Amniotic epithelial cell (primary cell): ENCODE measurements around the gene USP8.
"Not testable (repeated sequence)": the region's sequence is repeated elsewhere in the genome, so short reads cannot be mapped to it uniquely, and the experiment has no call there.

Experiments used
- DNase-seq: peaks from one replicate; pipeline ENCODE4 v3.0.0-alpha.2; 2010; ENCODE audit warnings: low read depth

The USP8 gene

DNA sequence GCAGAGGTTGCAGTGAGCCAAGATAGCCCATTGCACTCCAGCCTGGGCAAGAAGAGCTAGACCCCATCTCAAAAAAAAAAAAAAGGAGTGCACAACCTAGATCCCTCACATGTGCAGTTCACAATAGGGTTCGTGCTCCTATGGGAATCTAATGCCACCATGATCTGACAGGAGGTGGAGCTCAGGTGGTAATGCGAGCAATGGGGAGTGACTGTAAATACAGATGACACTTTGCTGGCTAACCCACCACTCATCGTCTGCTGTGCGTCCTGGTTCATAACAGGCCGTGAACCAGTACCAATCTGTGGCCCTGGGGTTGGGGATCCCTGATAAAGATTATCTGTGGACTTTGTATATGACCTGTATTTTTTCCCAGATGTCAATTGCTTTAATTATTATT is 16.7 kb downstream of the USP8 start:
- no peak for DNase-seq

DNA sequence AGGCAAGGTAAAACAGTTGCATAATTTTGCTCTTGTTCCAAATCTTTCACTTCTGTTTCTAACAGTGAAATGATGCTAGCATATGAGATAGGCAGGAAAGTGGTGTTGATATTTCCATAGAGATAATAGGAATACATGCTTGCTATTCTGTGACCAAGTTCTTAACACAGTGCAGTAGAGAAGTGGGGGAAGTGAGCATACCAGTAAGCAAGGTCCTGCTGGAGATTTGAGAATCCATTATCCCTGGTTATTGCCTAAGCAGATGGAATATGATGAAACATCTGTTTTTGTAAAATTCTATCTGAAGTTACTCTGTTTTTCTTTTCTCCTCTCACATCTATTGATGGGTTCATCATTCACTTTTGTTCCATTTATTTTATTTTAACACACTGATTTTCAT is 28.7 kb downstream of the USP8 start:
- DNase-seq, result peak; percentile 87

DNA sequence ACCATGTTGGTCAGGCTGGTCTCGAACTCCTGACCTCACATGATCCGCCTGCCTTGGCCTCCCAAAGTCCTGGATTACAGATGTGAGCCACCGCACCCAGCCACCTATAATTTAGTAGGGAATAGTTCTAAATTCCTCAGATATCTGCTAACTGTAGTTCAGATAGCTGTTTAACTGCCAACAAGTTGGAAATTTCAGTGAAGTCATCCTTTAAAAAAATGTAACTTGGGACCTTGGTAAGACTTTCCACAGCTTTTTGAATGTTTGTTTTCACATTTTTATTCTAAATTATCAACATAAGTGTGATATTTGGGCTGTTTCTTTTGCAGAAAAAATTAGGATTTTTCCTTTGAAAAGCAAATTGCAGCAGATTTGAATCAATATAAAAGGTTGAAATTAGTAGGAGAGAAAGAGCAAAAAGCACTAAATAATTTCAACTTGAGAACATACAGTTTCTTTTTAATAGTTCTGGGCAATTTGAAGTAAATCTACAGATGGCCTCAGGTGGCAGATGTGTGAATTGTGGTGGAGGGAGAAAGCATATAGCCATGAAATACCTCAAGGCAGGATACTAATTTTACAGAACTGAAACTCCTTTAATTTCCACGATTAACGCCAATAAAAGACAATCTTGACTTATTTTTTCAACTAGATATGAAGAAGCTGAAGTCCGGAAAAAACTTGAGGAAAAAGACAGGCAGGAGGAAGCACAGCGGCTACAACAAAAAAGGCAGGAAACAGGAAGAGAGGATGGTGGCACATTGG is 34.3 kb downstream of the USP8 start:
- peak; percentile 10 for DNase-seq

DNA sequence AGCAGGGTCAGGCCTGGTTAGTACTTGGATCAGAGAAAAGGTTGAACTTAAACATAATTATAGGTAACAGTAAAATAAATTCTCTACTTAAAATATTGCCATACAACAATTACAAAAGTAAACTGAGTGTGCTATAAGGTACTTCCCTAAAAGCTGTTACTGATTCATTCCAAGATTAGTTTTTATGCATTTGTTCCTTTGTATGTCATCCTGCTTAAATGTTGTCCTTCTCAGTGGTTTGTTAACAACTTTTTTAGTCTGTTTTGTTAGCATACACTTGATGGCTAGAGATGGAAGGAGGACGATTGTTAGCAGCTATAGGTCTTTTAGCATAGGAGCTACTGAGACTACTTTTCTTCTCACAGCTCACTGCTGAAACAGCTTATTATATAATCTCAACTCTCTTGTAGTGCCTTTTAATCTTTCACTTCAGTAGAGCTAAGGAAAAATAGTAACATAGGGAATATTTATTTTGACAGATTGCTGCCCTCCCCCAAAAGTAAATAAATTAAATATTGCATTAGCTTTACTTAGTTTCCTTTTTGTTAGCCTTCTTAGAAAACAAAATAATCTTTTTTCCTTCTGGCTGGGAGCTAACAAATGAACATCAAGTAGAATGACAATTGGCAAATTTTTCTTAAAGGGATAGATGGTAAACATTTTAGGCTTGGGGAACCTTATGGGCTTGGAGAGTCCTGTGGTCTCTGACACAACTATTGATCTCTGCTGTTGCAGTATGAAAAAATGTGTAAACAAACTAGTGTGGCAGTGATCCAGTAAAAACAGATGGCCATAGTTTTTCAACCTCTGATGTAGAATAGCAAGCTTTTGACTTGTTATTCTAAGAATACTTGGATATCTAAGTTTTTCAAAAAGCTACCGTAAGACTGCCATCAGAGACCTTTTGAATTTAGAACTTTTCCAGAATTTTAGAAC is 39.5 kb downstream of the USP8 start:
- DNase-seq, result peak; percentile 22

DNA sequence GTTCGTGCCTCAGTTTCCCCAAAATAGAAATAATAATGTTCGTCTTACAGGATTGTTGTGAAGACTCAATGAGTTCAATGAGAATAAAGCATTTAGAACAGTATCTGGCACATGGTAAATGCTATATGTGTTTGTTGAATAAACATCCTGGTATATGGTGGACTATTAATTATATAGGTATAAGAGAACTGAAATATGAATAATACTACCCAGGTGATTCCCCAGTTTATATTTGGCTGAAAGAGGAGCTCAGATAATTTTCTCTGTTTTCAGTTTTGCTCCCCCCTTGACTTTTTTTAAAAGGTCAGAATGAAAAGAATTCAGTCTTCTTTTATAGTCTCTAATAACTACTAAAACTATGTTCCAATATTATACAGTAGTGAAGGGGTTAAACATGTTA is 46.9 kb downstream of the USP8 start:
- DNase-seq, result no peak

DNA sequence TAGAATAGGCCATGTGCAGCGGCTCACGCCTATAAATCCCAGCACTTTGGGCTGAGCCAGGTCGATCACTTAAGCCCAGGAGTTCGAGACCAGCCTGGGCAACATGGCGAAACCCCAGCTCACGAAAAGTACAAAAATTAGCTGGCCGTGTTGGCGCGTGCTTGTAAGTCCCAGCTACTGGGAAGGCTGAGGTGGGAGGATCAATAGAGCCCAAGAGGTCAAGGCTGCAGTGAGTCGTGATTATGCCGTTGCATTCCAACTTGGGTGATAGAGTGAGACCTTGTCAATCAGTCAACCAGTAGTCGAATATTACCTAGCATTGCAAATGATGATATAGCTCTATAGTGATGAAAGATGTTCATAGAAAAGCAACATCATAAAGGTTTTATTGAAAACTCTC is 51.9 kb downstream of the USP8 start:
- no peak for DNase-seq

DNA sequence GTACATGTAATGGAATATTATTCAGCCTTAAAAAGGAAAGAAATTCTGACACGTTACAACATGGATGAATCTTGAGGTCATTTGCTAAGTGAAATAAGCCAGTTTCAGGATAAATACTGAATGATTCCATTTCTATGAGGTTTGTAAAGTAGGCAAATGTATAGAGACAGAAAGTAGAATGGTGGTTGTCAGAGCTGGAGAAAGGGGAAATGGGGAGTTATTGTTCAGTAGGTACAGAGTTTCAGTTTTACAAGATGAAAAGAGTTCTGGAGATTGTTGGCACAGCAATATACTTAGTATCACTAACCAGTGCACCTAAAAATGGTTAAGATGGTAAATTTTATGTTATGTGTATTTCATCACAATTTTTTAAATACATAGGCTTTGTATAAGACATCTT is 60.6 kb downstream of the USP8 start:
- no peak for DNase-seq

DNA sequence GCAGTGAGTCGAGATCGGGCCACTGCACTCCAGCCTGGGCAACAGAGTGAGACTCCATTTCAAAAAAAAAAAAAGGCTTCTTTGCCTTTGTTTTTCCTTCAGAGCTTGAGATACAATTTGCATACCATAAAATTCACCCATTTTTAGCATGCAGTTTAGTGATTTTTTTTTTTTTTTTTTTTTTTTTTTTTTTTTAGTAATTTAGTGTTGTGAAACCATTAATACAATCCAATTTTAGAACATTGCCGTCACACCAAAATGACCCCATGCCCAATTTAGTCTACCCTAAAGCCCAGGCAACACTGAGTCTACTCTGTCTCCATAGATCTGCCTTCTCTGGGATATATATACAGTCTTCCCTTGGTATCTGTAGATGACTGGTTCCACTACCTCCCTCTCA is 61.2 kb downstream of the USP8 start:
- no peak for DNase-seq

DNA sequence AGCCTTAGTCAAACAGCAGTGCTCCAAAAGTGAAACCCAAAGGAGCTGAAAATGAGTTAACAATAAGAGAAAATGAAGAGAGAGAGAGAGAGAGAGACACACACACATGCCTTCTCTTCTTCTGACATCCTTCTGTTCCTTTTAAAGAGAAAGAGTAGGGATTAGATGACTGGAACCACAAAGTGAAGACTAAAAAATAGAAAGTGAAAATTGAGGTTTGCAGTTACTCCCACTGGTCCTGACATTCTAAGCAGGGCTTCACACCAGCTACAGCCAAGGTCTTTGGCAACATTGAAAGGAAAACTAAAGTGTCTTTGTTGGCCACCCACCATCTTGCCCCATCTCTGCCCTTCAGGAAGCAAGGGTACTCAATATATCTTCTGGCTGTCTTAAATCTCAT is 63.1 kb downstream of the USP8 start:
- no peak for DNase-seq

DNA sequence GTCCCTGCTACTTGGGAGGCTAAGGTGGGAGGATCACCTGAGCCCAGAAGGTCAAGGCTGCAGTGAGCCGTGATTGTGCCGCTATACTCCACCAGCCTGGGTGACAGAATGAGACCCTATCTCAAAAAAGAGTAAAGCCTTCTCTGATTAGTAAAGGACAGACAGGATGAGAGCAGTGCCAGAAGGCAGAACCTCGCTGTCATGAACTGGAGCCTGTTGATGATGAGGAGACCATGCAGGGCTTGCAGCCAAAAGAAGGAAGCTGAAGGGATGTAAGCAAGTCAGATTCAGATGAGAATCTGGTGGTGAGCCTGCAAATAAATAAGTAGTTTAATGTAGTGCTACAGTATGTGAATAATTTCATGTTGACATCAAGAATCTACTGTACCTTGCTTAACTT is 69.4 kb downstream of the USP8 start:
- no peak for DNase-seq

DNA sequence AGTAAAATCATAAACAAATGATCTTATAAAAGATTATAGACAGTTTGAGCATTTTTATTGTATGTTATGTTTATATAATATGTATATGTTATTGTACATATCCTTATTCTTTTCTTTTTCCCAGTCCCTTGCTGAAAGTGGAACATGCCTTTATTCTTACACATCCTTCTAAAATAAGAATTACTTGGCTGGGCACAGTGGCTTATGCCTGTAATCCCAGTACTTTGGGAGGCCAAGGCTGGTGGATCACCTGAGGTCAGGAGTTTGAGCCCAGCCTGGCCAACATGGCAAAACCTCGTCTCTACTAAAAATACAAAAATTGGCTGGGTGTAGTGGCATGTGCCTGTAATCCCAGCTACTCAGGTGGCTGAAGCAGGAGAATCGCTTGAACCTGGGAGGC is 70.3 kb downstream of the USP8 start:
- DNase-seq, result not testable (repeated sequence)

DNA sequence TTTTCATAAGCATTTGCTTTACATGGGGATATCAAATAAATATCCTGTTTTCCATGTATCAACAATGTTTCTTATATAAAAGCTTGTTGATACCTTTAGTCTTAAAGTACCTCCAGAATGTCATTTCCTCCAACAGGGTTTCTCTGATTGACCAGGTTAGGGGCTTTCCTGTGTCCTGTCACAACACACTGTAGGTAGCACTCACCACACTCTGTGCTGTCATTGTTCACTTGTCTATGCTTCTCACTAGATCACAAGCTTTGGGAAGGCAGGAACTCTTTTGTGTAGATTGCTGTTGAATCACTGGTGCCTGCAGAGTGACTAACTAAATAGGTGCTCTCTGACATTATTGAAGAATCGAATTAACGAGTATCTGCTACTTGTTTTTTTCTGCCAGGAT is 72.5 kb downstream of the USP8 start:
- no peak for DNase-seq

DNA sequence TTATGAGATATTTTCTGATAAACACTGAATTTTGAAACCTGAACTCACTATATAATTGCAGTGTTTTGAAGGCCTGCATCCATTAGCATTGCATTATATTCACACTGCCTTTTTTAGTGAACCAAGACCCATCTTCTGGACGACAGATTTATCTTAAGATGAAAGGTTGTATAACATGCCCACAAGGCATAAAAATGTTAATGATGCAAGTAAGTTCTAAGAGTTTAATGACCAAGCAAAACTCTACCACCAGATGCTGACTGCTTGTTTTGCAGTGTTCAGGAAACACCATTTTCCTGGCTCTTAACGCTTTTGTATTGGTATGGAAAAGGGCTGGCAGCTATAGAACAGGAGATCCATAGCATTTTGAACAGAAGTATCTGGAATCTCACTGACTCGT is 76.1 kb downstream of the USP8 start:
- DNase-seq, result no peak

DNA sequence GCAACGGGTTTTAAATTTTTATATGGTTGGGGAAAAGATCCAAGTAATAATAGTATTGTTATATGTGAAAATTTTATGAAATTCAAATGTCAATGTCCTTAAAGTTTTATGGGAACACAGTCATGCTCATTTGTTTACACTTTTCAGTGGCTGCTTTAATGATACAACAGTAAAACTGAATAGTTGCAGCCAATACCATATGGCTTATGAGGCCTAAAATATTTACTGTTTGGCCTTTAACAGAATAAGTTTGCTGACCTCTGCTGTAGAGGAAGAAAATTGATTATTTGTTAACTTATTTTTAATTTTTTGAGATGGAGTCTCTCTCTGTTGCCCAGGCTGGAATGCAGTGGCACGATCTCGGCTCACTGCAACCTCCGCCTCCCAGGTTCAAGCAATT is 77.6 kb downstream of the USP8 start:
- no peak for DNase-seq

DNA sequence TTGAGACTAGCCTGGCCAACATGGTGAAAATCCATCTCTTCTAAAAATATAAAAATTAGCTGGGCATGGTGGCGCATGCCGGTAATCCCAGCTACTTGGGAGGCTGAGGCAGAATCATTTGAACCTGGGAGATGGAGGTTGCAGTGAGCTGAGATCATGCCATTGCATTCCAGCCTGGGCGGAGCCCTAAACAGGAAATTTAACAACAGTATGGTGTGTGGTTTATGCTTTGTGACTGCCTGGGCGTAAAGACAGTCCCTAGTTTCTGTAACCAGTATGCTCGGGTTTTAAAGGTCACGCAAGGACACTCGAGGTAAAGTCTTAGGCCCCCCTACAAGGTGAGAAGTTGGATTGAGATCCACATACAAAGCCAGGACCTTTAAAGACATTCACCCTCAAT is 78.9 kb downstream of the USP8 start:
- no peak for DNase-seq

DNA sequence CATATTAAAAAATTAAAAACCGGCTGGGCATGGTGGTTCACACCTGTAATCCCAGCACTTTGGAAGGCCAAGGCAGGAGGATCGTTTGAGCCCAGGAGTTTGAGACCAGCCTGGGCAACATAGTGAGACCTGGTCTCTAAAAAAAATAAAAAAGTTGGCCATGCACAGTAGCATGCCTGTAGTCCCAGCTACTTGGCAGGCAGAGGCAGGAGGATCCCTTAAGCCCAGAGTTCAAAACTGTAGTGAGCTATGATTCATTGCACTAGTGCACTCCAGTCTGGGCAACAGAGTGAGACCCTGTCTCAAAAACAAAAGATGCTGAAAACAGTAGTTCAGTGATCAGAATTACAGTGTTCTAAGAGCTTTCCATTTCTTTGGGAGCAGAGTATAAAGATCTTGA is 81.5 kb downstream of the USP8 start:
- DNase-seq, result not testable (repeated sequence)

DNA sequence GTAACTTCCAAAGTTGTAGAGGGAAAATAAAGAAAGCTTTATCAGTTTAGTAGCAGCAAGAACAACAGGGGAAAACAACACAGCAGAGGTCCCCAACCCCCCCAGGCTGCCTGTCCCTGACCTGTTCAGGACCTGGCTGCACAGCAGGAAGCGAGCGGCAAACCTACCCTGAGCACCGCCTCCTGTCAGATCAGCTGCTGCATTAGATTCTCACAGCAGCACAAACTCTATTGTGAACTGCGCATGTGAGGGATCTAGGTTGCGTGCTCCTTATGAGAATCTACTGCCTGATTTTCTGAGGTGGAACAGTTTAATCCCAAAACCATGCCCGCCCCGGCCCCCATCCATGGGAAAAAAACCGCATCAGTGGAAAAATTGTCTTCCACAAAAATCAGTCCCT is 81.9 kb downstream of the USP8 start:
- DNase-seq, result peak; percentile 38

DNA sequence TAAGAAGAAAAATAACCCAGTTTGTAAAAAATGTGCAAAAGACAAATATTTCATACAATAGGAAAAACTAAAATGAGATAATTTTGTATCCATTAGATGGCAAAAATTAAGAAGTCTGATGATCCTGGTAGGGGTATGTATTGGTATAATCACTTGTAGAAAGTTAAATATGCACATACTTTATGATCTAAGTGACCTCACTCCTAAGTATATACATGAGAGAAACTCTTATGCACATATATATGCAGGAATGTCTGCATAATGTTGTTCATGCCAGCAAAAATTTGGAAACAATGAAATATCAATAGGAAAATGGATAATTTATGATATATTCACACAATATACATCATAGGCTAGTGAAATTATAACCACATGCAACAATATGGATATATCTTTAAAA is 88.8 kb downstream of the USP8 start:
- no peak for DNase-seq

DNA sequence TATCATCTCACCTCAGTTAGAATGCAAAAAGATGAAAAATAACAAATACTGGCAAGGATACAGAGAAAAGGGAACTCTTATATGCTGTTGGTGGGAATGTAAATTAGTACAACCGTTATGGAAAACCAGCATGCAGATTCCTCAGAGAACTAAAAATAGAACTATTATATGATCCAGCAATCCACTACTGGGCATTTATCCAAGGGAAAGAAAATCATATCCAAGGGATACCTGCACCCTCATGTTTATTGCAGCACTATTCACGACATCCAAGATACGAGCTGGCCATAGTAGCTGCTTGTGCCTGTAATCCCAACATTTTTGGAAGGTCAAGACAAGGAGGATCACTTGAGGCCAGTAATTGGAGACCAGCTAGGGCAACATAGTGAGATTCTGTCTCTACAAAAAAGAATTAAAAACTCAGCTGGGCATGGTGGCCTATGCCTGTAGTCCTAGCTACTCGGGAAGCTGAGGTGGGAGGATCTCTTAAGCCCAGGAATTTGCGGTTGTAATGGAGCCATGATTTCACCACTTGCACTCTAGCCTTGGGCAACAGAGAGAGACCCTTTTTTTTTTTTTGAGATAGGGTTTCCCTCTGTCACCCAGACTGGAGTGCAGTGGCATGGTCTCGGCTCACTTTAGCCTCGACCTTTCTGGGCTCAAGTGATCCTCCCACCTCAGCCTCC is 95.7 kb downstream of the USP8 start:
- no peak for DNase-seq

DNA sequence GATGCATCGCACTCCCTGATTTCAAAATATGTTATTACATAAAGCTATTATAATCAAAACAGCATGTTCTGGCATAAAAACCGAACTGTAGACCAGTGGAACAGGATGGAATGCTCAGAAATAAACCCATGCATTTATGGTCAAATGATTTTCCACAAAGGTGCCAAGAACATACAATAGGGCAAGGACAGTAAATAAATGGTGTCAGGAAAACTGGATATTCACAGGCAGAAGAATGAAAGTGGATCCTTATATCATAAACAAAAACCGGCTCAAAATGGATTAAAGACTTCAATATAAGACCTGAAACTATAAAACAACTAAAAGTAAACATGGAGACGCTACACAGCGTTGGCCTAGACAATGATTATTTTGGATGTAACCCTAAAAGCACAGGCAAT is 99.6 kb downstream of the USP8 start:
- no peak for DNase-seq

DNA sequence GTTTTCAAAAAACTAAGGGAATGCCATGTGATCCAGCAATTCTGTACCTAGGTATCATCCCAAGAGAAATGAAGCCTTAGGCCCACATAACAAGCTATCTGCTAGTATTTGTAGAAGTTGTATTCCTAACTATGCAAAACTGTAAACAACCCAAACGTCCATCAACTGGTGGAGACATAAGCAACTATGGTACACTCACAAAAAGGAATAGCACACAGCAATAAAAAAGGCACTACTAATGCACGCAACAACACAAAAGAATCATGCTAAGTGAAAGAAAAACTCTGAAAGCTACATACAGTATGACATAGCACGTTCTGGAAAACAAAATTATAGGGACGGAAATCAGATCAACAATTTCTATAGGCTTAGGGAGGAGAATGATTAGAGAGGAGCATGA is 107.0 kb downstream of the USP8 start:
- DNase-seq, result no peak

DNA sequence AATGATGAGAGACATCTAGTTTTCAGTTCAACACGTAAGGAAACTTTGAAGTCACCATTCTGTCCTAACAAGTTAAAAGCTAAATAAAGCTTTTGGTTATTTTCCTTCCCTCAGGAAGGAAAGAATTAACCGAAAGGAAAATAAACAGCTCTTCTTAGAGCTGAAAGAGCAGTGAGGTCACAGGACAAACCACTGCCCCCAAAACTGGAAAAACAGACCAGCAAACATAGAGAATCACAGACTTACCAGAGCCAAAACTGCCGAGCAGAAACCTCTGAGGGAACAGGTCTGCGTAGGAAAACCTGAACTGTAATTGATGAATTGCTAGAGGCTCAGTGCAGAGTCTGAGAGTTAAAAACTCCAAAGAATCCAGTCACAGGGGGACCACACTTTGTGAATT is 107.6 kb downstream of the USP8 start:
- no peak for DNase-seq

DNA sequence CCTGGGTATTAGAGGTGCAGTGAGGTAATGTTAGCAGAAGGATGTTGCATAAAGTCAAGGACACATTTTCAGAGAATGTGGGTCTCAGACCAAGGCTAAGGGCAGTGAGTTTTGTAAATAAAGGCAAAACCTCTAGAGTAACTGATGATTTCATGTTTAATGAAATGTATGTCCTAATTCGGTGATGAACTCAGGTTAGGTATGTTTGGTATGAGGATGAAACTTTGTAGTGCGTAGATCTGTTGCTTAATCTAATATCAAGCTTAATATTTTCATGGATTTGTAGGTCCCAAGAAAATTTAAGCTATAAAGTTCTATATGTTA is 118.6 kb downstream of the USP8 start:
- peak; percentile 87 for DNase-seq
